Lower lobe of right lung (tissue), 2 donors: ENCODE measurements around the gene DGCR6. TPM values are rescaled to one million over a fixed set of nuclear protein-coding genes. Genes with fewer than 3 reads are reported as not detected.
"Not testable (repeated sequence)": the region's sequence is repeated elsewhere in the genome, so short reads cannot be mapped to it uniquely, and the experiment has no call there.

Source experiments
- ATAC-seq, 2 donors: fragments of 200-7000 bp; cut with Tn5 transposase; one replicate each; pipeline ENCODE4 v1.9.1; 2020 to 2022; ENCODE audit warnings: mild to moderate bottlenecking in 2 of 2, moderate library complexity in 2 of 2
- DNase-seq: peaks from one replicate; pipeline ENCODE4 v3.0.0-alpha.2; 2020
- H3K27ac ChIP-seq: fragments of 200-600 bp; one replicate; pipeline ENCODE4 v1.8.0; 2022
- H3K27me3 ChIP-seq: fragments of 200-600 bp; one replicate; pipeline ENCODE4 v1.8.0; 2022; ENCODE audit warnings: low read depth
- H3K36me3 ChIP-seq: fragments of 200-600 bp; one replicate; pipeline ENCODE4 v1.8.0; 2022; ENCODE audit warnings: mild to moderate bottlenecking
- H3K4me1 ChIP-seq: fragments of 200-600 bp; one replicate; pipeline ENCODE4 v1.8.0; 2022
- H3K4me3 ChIP-seq: fragments of 200-600 bp; one replicate; pipeline ENCODE4 v1.8.0; 2022; ENCODE audit warnings: mild to moderate bottlenecking
- H3K9me3 ChIP-seq: fragments of 200-600 bp; one replicate; pipeline ENCODE4 v1.8.0; 2022
- intact Hi-C: fragments of 100-400 bp; cut with DNase I; formaldehyde crosslinking; loops from one replicate; pipeline ENCODE4 v1.11.0; 2022
- total RNA-seq: library from RNA; stranded (reverse); fragmentation: NEBNext Ultra II Directional; extraction: Animal tissue kit (Norgen Biotek cat#: 25700); gene quantifications from one replicate; pipeline ENCODE4 v1.2.1, GENCODE V29; 2021
- donor health status: DM: no; HTN: yes; CAD: no; lungs with severe emphysema.

The DGCR6 gene
- total RNA-seq, 1 donor from 2014 or later = 4.5 TPM

- H3K27ac ChIP-seq, H3K36me3 ChIP-seq, intact Hi-C loops, H3K4me1 ChIP-seq, H3K4me3 ChIP-seq, ATAC-seq, H3K9me3 ChIP-seq, H3K27me3 ChIP-seq: not testable (repeated sequence)
- DNase-seq = peak; percentile 8
These were observed 52.6 kb downstream of the DGCR6 start for GRCh38 chr22:18958738-18959137.

DNA sequence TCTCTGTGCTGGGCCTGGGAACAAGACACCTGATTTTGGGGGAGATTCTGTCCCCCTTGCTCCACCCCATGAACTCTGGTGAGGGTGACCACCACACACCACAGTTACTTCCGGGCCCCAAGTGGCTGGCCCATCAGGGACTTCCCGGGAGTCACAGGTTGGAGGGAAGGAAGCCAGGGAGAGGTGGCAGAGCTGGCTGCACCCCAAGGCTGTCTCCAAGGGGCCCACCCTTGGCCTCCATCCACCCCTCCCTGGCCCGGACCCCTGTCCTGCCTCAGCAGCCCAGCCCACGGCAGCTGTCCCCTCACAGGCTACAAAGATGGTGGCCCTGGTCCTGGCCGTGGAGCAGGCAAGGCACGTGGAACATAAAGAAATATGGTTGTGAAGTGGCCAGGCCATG is 53.1 kb downstream of the DGCR6 start:
- H3K36me3 ChIP-seq, H3K4me1 ChIP-seq, H3K27ac ChIP-seq, H3K4me3 ChIP-seq, H3K9me3 ChIP-seq, intact Hi-C loops, ATAC-seq, H3K27me3 ChIP-seq: not testable (repeated sequence)
- peak; percentile 23 for DNase-seq

- ATAC-seq, H3K4me3 ChIP-seq, H3K27ac ChIP-seq, H3K9me3 ChIP-seq, H3K36me3 ChIP-seq, intact Hi-C loops, H3K4me1 ChIP-seq, H3K27me3 ChIP-seq: not testable (repeated sequence)
- peak; percentile 23 for DNase-seq
These were observed 53.6 kb downstream of the DGCR6 start for GRCh38 chr22:18959741-18960140.

GRCh38 chr22:18960166-18960820 is 54.2 kb downstream of the DGCR6 start:
- H3K36me3 ChIP-seq, intact Hi-C loops, ATAC-seq, H3K9me3 ChIP-seq, H3K4me3 ChIP-seq, H3K27me3 ChIP-seq, H3K4me1 ChIP-seq, H3K27ac ChIP-seq: not testable (repeated sequence)
- peak; percentile 16 for DNase-seq

- ATAC-seq, intact Hi-C loops, H3K4me3 ChIP-seq, H3K27me3 ChIP-seq, H3K9me3 ChIP-seq, H3K4me1 ChIP-seq, H3K36me3 ChIP-seq, H3K27ac ChIP-seq: not testable (repeated sequence)
- DNase-seq = peak; percentile 32
These were observed 55.1 kb downstream of the DGCR6 start for GRCh38 chr22:18961201-18961600.

Other genes starting within 250 kb of the DGCR6 start
- gene PRODH, start 30.0 kb downstream of the DGCR6 start, total RNA-seq = 33.9 TPM
- gene DGCR2, start 216.1 kb downstream of the DGCR6 start, total RNA-seq = 62.9 TPM
- not detected for gene TSSK2, start 225.0 kb downstream of the DGCR6 start, total RNA-seq
- gene ESS2, start 238.3 kb downstream of the DGCR6 start, total RNA-seq = 14.0 TPM
- gene GSC2, start 244.0 kb downstream of the DGCR6 start, total RNA-seq = not detected